DOHH2 (cell line): ENCODE data around the gene CSF1.

Source experiments
- H3F3A ChIP-seq: fragments of 200-600 bp; sonication (generic), shearing (Covaris generic); 2 replicates; pipeline ENCODE4 v1.6.0; 2016; ENCODE audit warnings: antibody characterized with exemption, mild to moderate bottlenecking; ENCODE audit not compliant: control insufficient read depth, insufficient read depth
- H3K27ac ChIP-seq: fragments of 200-600 bp; sonication (generic); 2 replicates; pipeline ENCODE4 v1.5.1; 2014; ENCODE audit warnings: low read depth, mild to moderate bottlenecking, low read length, moderate library complexity
- H3K27me3 ChIP-seq: fragments of 200-600 bp; sonication (generic); 2 replicates; pipeline ENCODE4 v1.6.1; 2014; ENCODE audit warnings: mild to moderate bottlenecking, low read length, mixed read lengths; ENCODE audit not compliant: control insufficient read depth
- H3K36me3 ChIP-seq: fragments of 200-600 bp; sonication (generic); 2 replicates; pipeline ENCODE4 v1.6.1; 2014; ENCODE audit warnings: mild to moderate bottlenecking, low read length, moderate library complexity, mixed read lengths; ENCODE audit not compliant: control insufficient read depth
- H3K4me1 ChIP-seq: fragments of 200-600 bp; sonication (generic); 2 replicates; pipeline ENCODE4 v1.6.1; 2014; ENCODE audit warnings: mild to moderate bottlenecking, low read length, mixed read lengths; ENCODE audit not compliant: control insufficient read depth
- H3K4me2 ChIP-seq: fragments of 200-600 bp; sonication (generic); 2 replicates; pipeline ENCODE4 v1.6.0; 2014; ENCODE audit warnings: mild to moderate bottlenecking, low read length, moderate library complexity
- H3K4me3 ChIP-seq: fragments of 200-600 bp; sonication (generic); 2 replicates; pipeline ENCODE4 v1.5.1; 2014; ENCODE audit warnings: mild to moderate bottlenecking, low read length, mixed read lengths
- H3K79me2 ChIP-seq: fragments of 200-600 bp; sonication (generic); 2 replicates; pipeline ENCODE4 v1.6.1; 2014; ENCODE audit warnings: mild to moderate bottlenecking, low read length, mixed read lengths; ENCODE audit not compliant: control insufficient read depth
- H3K9me2 ChIP-seq: fragments of 200-600 bp; sonication (generic); replicated peaks from 2 replicates; pipeline ENCODE4 v1.6.1; 2014; ENCODE audit warnings: mild to moderate bottlenecking, low read length, mixed read lengths; ENCODE audit not compliant: control insufficient read depth
- H3K9me3 ChIP-seq: fragments of 200-600 bp; sonication (generic); 2 replicates; pipeline ENCODE4 v1.6.1; 2014; ENCODE audit warnings: antibody characterized with exemption, low read length, mixed read lengths; ENCODE audit not compliant: control insufficient read depth, insufficient read depth
- H4K20me1 ChIP-seq: fragments of 200-600 bp; sonication (generic); 2 replicates; pipeline ENCODE4 v1.6.0; 2014; ENCODE audit warnings: low read depth, mild to moderate bottlenecking, antibody characterized with exemption, low read length, moderate library complexity; ENCODE audit not compliant: control insufficient read depth, insufficient read depth
- CTCF ChIP-seq: fragments of 200-600 bp; sonication (generic); IDR thresholded peaks from one replicate; pipeline ENCODE4 v1.5.1; 2014; ENCODE audit warnings: antibody characterized with exemption, mild to moderate bottlenecking, low read depth, low read length; ENCODE audit not compliant: poor library complexity, severe bottlenecking
- EZH2phosphoT487 ChIP-seq: fragments of 200-600 bp; sonication (generic); IDR thresholded peaks from 2 replicates; pipeline ENCODE4 v1.6.1; 2017; ENCODE audit warnings: borderline replicate concordance, mild to moderate bottlenecking, antibody characterized with exemption, low read length, moderate library complexity, mixed read lengths

Gene CSF1

DNA sequence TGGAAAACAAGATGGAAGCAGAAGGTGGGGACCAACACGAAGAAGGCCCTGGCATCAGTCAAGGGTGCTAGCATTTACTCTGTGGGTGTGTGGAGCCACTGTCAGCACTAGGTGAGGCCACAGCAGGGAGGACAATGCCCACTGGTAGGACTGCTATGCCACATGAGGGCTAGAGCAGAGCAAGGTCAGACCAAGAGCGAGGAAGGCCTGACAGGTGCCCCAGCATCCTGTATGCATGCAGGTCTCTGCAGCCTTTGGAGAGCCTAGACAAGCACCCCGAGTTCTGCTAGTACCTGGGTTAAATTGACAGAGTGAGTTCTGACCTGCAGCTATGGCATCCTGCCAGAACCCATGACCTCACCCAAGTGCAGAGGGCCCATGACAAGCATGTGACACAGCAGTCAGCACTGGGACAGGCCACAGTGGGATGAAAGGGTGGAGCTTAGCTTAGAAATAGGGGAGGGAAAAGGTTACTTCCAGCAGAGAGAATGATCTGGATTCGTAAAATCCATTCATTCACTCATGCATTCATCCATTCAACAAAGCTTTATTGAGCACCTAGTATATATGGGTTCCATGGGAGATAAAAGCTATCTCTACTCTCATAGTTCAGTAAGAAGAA lies 9.0 kb upstream of the CSF1 start:
- Histone ChIP-seq H3K79me2 (no peaks in the 10 kb centered on the region), H3K9me3 (no peaks in the 10 kb centered on the region), H3K27me3 (peaks cover 6% of the 10 kb centered on the region; the same call in 1 of the 2 replicates), H3K27ac (no peak overlapping the region), H3F3A (no peaks in the 10 kb centered on the region), H3K9me2 (no peaks in the 10 kb centered on the region), H4K20me1 (no peaks in the 10 kb centered on the region), H3K36me3 (no peaks in the 10 kb centered on the region), H3K4me1 (peaks cover 8% of the 10 kb centered on the region; the same call in 1 of the 2 replicates), H3K4me3 (no peak overlapping the region), H3K4me2 (no peak overlapping the region)
- TF ChIP-seq CTCF (no peak), EZH2phosphoT487 (no peak)

DNA sequence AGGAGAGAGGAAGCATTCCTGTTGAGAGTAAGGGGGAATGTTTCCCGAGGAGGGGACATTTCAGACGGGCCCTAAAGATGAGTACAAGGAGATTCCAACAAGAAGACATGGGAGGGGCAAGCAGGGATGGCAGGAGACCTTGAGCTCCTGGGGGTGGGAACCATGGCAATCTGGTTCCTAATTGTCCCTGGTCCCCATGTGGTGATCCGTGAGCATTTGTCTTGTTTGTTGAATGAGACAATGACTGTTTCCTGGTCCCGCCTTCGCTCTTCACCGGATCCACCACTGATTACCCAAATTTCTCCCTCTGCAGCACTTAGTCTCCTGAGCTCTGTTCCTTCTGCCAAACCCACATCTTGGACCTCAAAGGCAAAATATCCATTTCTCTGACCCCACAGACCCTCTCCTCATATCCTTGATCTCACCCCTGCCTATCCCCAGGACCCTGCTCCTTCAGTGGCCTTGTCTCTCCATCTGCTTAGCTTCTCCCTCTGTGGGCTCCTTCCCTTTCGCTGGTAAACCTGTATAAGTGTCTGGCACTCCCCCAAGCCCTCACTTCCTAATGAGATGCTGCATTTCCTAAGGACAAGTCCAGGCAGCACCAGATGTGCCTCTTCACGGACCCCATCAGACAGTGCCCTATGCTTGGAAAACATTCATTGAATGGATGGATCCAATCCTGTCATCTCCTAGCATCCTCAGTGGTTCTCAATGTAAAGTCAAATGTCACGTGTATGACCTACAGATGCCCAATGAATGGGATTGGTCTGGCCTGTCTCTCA lies 8.3 kb upstream of the CSF1 start:
- Histone ChIP-seq H3K27me3 (peaks cover 5% of the 10 kb centered on the region; the same call in 1 of the 2 replicates), H3K4me1 (peaks cover 8% of the 10 kb centered on the region; the same call in 1 of the 2 replicates), H3K79me2 (no peaks in the 10 kb centered on the region), H3K36me3 (no peaks in the 10 kb centered on the region), H3K9me3 (no peaks in the 10 kb centered on the region), H3K4me3 (no peak overlapping the region), H3K27ac (no peak overlapping the region), H3K9me2 (no peaks in the 10 kb centered on the region), H3K4me2 (no peak overlapping the region), H4K20me1 (no peaks in the 10 kb centered on the region), H3F3A (no peaks in the 10 kb centered on the region)
- no peak for TF ChIP-seq EZH2phosphoT487
- TF ChIP-seq CTCF: no peak

DNA sequence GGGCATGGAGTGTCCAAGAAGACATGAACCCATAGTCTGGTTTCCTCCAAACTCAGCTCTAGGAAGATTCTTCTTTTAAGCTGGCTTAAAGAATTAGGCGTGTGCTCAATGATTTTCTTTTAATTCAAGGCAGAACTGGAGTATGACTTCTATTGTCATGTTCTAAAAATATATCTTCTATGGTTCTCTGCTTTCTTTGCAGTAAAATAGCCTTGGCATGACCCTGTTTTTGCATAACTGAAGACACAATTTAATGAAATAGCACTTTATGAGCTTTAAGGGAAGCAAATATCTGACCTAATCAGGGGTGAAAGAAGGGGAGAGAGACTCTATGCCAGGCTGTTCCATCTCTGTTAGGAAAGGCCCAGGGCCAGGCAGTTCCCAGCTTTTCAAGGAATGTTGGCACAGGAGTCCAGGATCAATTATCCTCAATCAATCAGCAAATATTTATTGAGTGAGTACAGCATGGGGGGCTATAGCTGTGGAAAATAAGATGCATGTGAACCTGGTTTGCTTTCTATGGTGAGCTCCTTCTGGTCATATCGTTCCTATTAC lies 7.2 kb upstream of the CSF1 start:
- Histone ChIP-seq H3K36me3 (no peaks in the 10 kb centered on the region), H3K9me3 (no peaks in the 10 kb centered on the region), H3K79me2 (no peaks in the 10 kb centered on the region), H3K4me3 (no peak overlapping the region), H3K27ac (no peak overlapping the region), H3K4me1 (peaks cover 8% of the 10 kb centered on the region; the same call in 1 of the 2 replicates), H3F3A (no peaks in the 10 kb centered on the region), H3K9me2 (no peaks in the 10 kb centered on the region), H4K20me1 (no peaks in the 10 kb centered on the region), H3K27me3 (peaks cover 9% of the 10 kb centered on the region), H3K4me2 (no peak overlapping the region)
- TF ChIP-seq EZH2phosphoT487: no peak
- TF ChIP-seq CTCF: no peak
